Endothelial cell of umbilical vein (primary cell): ENCODE measurements around the gene LCNL1. TPM values are rescaled to one million over a fixed set of nuclear protein-coding genes. Genes with fewer than 3 reads are reported as not detected.

Source experiments
- BruUV-seq: library from RNA; stranded (reverse); fragments of 400-500 nt; replicated peaks from 2 replicates; lab custom pipeline; 2021; lab: Mats Ljungman, UMichigan
- CTCF ChIA-PET: fragments of 300-600, 350-600 bp; sonication (Branson Sonifier 250); formaldehyde crosslinking; loops from one replicate; lab custom pipeline; 2021; ENCODE audit warnings: antibody characterized with exemption, inconsistent platforms; lab: Charles Lee
- POLR2A ChIA-PET: fragments of 300-600, 350-600 bp; sonication (Branson Sonifier 250); formaldehyde crosslinking; loops from one replicate; lab custom pipeline; 2021; ENCODE audit warnings: antibody characterized with exemption, inconsistent platforms; lab: Charles Lee
- DNase-seq: peaks from one replicate; pipeline ENCODE4 v3.0.0-alpha.2; 2011; ENCODE audit warnings: low read depth, low spot score
- FAIRE-seq: peaks from 2 replicates; lab custom pipeline; 2011; peaks lifted over from hg19 to GRCh38; lab: Jason Lieb, UNC
- H2AFZ ChIP-seq: 2 replicates; pipeline ENCODE4 v1.6.0; 2012; ENCODE audit warnings: low read depth, low read length, control low read depth, inconsistent platforms
- H3K27ac ChIP-seq: 2 replicates; pipeline ENCODE4 v1.5.1; 2011; ENCODE audit warnings: low read depth, mild to moderate bottlenecking, control low read depth, low read length, moderate library complexity; ENCODE audit not compliant: insufficient read depth
- H3K27me3 ChIP-seq, 2 experiments: 2 replicates each; pipeline versions ENCODE4 v1.6.0 to v1.6.1; 2011; ENCODE audit warnings: low read length in 2 of 2, mixed read lengths in 1 of 2; ENCODE audit not compliant: control insufficient read depth in 2 of 2, insufficient read depth in 2 of 2
- H3K36me3 ChIP-seq, 2 experiments: 2 replicates in 1 of 2; 3 replicates in 1 of 2; pipeline ENCODE4 v1.5.1; 2011; ENCODE audit warnings: low read length in 2 of 2, mild to moderate bottlenecking in 1 of 2, moderate library complexity in 1 of 2; ENCODE audit not compliant: control insufficient read depth in 2 of 2, insufficient read depth in 2 of 2; ENCODE audit errors: extremely low read depth in 1 of 2
- H3K4me1 ChIP-seq: 3 replicates; pipeline ENCODE4 v1.5.1; 2011; ENCODE audit warnings: mild to moderate bottlenecking, low read length; ENCODE audit not compliant: control insufficient read depth, insufficient read depth; ENCODE audit errors: extremely low read depth
- H3K4me2 ChIP-seq: 2 replicates; pipeline ENCODE4 v1.6.1; 2011; ENCODE audit warnings: low read length, control low read depth, mixed read lengths; ENCODE audit not compliant: insufficient read depth
- H3K4me3 ChIP-seq, 3 experiments: fragments of 200-600 bp in 1 of 3; sonication (generic), shearing (Covaris generic) in 1 of 3; replicated peaks in 1 of 3; 2 replicates each; pipeline ENCODE4 v1.5.1; 2011 to 2016; ENCODE audit warnings: control low read depth in 3 of 3, low read length in 3 of 3, mild to moderate bottlenecking in 2 of 3, inconsistent platforms in 1 of 3, low read depth in 1 of 3, moderate library complexity in 1 of 3; ENCODE audit not compliant: insufficient read depth in 1 of 3
- H3K79me2 ChIP-seq: 2 replicates; pipeline ENCODE4 v1.6.0; 2012; ENCODE audit warnings: low read length, inconsistent platforms; ENCODE audit not compliant: control insufficient read depth, insufficient read depth
- H3K9ac ChIP-seq: replicated peaks from 2 replicates; pipeline ENCODE3; 2011; ENCODE audit warnings: low read length, control low read depth; ENCODE audit not compliant: insufficient read depth; ENCODE audit errors: extremely low read depth
- H3K9me1 ChIP-seq: replicated peaks from 3 replicates; pipeline ENCODE4 v1.6.0; 2011; ENCODE audit warnings: mild to moderate bottlenecking, low read length; ENCODE audit not compliant: control insufficient read depth, insufficient read depth; ENCODE audit errors: extremely low read depth
- H3K9me3 ChIP-seq: replicated peaks from 2 replicates; pipeline ENCODE4 v1.5.1; 2012; ENCODE audit warnings: low read length, inconsistent platforms; ENCODE audit not compliant: control insufficient read depth, insufficient read depth
- H4K20me1 ChIP-seq: replicated peaks from 2 replicates; pipeline ENCODE3; 2011; ENCODE audit warnings: mild to moderate bottlenecking, low read length; ENCODE audit not compliant: control insufficient read depth, insufficient read depth; ENCODE audit errors: extremely low read depth
- EZH2 ChIP-seq: IDR thresholded peaks from 2 replicates; pipeline ENCODE4 v1.6.1; 2012; ENCODE audit warnings: borderline replicate concordance, low read depth, mild to moderate bottlenecking, moderate library complexity, low read length, inconsistent platforms; ENCODE audit not compliant: severe bottlenecking
- FOS ChIP-seq: IDR thresholded peaks from 2 replicates; pipeline ENCODE4 v1.6.1; 2011; ENCODE audit warnings: mild to moderate bottlenecking, low read length, moderate library complexity, borderline replicate concordance; ENCODE audit not compliant: insufficient read depth
- JUN ChIP-seq: IDR thresholded peaks from 2 replicates; pipeline ENCODE4 v1.6.1; 2011; ENCODE audit warnings: borderline replicate concordance, low read depth; ENCODE audit not compliant: insufficient read length, insufficient read depth
- MAX ChIP-seq: IDR thresholded peaks from 2 replicates; pipeline ENCODE4 v1.6.1; 2011; ENCODE audit not compliant: insufficient read depth, insufficient read length
- MYC ChIP-seq: IDR thresholded peaks from one replicate; pipeline ENCODE4 v1.6.1; 2011; ENCODE audit warnings: mild to moderate bottlenecking, low read depth, low read length
- POLR2A ChIP-seq: IDR thresholded peaks from 2 replicates; pipeline ENCODE4 v1.6.1; 2012; ENCODE audit warnings: low read depth, mild to moderate bottlenecking, control low read depth, low read length
- POLR2AphosphoS5 ChIP-seq: IDR thresholded peaks from 2 replicates; pipeline ENCODE4 v1.6.1; 2012; ENCODE audit warnings: low read depth, mild to moderate bottlenecking, control low read depth, low read length, moderate library complexity; ENCODE audit not compliant: insufficient read depth
- dilution Hi-C: fragments of 300-500 bp; cut with MboI; formaldehyde crosslinking; loops from one replicate; pipeline ENCODE4 v1.15.0; 2019; ENCODE audit warnings: low sequenced_read_pairs; ENCODE audit not compliant: extremely low pct_ligation_motif_present
- intact Hi-C: fragments of 100-400 bp; cut with micrococcal nuclease; formaldehyde crosslinking; loops from one replicate; pipeline ENCODE4 v1.10.0; 2022
- polyA plus RNA-seq, 4 experiments: library from polyadenylated mRNA; depleted of rRNA in 3 of 4; stranded (reverse) in 3 of 4; unstranded in 1 of 4; fragments of >200 nt; gene quantifications; 2 replicates each; pipeline versions ENCODE4 v1.2.1 to v1.2.3, GENCODE V29; 2011 to 2012; ENCODE audit warnings: missing spikeins in 1 of 4
- total RNA-seq: library from RNA; stranded (reverse); gene quantifications from 2 replicates; pipeline ENCODE4 v1.2.3, GENCODE V29; 2021
- TF ChIP-seq, protein P1 (sequence below), 2 donors: IDR thresholded peaks; 1 replicate in 1 of 2; 2 replicates in 1 of 2; pipeline ENCODE4 v1.5.1; 2011; ENCODE audit warnings: low read length in 2 of 2, mild to moderate bottlenecking in 2 of 2, moderate library complexity in 2 of 2, control low read depth in 1 of 2, inconsistent platforms in 1 of 2, low read depth in 1 of 2; ENCODE audit not compliant: insufficient read depth in 1 of 2; ENCODE audit errors: extremely low read depth in 1 of 2

LCNL1 gene
- total and polyA plus RNA-seq, 2 donors (not counting 3 experiments of a cell fraction or from before 2014, with no cell fraction given) = not detected

- dilution Hi-C loops = no loop called here
- Histone ChIP-seq H3K4me3 (no peak overlapping the region), H2AFZ (no peak overlapping the region), H3K27ac (no peak overlapping the region), H3K79me2 (no peaks in the 10 kb centered on the region), H3K27me3 (no peaks in the 10 kb centered on the region), H3K4me2 (no peak overlapping the region), H3K9ac (no peak overlapping the region), H3K9me1 (no peaks in the 10 kb centered on the region), H3K36me3 (no peaks in the 10 kb centered on the region), H3K4me1 (no peaks in the 10 kb centered on the region), H4K20me1 (no peaks in the 10 kb centered on the region), H3K9me3 (no peaks in the 10 kb centered on the region)
- intact Hi-C loops = no loop called here
- DNase-seq (no peak), FAIRE-seq (no peak)
- no peak for TF ChIP-seq EZH2
- TF ChIP-seq, protein P1, sequence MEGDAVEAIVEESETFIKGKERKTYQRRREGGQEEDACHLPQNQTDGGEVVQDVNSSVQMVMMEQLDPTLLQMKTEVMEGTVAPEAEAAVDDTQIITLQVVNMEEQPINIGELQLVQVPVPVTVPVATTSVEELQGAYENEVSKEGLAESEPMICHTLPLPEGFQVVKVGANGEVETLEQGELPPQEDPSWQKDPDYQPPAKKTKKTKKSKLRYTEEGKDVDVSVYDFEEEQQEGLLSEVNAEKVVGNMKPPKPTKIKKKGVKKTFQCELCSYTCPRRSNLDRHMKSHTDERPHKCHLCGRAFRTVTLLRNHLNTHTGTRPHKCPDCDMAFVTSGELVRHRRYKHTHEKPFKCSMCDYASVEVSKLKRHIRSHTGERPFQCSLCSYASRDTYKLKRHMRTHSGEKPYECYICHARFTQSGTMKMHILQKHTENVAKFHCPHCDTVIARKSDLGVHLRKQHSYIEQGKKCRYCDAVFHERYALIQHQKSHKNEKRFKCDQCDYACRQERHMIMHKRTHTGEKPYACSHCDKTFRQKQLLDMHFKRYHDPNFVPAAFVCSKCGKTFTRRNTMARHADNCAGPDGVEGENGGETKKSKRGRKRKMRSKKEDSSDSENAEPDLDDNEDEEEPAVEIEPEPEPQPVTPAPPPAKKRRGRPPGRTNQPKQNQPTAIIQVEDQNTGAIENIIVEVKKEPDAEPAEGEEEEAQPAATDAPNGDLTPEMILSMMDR (IDR thresholded peaks at IDR 0.05; ENCODE audit: extremely low read depth in 1 of 2, insufficient read depth in 1 of 2, low read depth in 1 of 2, low read length in 2 of 2) = no peak
- no peak for TF ChIP-seq POLR2A
- TF ChIP-seq MAX = no peak
- no peak for TF ChIP-seq POLR2AphosphoS5
- no peak for TF ChIP-seq FOS
- TF ChIP-seq MYC = no peak
- TF ChIP-seq JUN = no peak
- POLR2A ChIA-PET = no interaction called here
- CTCF ChIA-PET = interaction anchor here (0.6 to 1.8 kb wide), 8 partner anchors 10 to 92 kb away, joined by 3 to 9 read pairs (median 6); partner anchors contain the start of gene PAXX
- BruUV-seq = no TSS peak
Observed at GRCh38 chr9:136974817-136975535, 7.8 kb upstream of the LCNL1 start.
